NCI-H1930 (cell line): ENCODE data around the gene TRIM69.

ENCODE experiments used
- DNase-seq, 2 experiments: peaks; one replicate each; lab custom pipeline; 2025; lab: John Stamatoyannopoulos, UW

TRIM69 gene

DNA sequence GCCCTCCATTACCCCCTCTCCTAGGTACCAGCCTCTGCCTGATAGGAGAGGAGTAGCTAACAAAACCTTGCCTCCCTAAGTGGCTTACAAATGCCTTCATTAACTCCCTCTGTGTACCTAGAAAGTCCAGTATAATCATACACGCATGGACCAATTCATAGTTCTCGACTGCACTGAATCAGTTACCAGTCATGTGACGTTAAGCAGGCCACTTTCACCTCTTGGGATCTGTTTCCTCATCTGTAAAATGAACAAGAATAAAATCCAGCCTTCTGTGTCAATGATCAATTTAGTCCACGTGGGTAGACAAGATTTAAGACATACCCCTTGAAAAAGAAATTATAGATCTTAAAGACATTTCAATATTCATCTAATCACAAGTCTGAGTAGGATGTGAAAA lies 72.2 kb downstream of the TRIM69 start:
- no peak for DNase-seq

DNA sequence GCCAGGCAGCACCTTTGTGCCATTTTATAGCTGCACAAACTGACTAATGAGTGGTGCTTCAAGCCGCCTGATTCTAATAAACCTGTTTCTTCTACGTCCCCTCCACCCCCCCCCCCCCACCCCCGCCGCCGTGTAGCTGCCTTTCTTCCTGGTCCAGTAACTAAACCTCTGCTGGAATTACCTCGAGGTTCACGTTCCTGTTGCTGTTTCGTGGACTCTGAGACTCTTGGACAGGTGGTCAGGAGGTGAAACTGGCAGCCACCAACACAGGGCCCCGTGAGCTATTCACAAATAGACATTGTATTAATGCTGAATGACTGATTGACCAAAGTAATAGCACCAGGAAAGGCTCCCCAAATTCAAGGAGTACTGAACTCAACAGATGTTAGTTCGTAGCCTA lies 73.9 kb downstream of the TRIM69 start:
- DNase-seq, result no peak

GRCh38 chr15:44811337-44811736 lies 75.0 kb downstream of the TRIM69 start:
- no peak for DNase-seq

- DNase-seq, result peak in 1 of 2 experiments; percentile 34
Observed at GRCh38 chr15:44812029-44812517, 75.7 kb downstream of the TRIM69 start.

DNA sequence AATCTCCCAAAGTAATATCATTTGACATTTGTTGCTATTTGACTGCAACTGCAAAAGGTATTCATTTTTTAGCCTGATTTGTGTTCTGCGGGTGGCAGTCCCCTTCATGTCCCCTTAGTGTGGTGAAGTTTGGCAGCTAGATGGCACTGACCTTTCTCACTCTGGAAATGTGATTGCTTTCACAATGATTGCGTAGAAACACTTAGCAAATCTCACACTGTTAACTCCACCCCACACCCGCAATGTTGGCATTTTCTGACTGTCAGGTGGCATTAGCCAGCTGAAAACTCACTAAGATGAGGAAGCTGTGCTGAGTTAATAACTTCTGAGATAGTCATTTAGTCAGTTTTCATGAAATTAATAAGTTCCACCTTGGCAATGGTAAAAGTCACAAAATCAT lies 76.9 kb downstream of the TRIM69 start:
- no peak for DNase-seq
